HEK293 (cell line): ENCODE measurements around the gene GNAQ.

Experiments
- GLI2 ChIP-seq: fragments of 450-650 bp; formaldehyde crosslinking; IDR thresholded peaks from 2 replicates; pipeline ENCODE4; 2017; ENCODE audit warnings: missing biosample characterization, missing genetic modification characterization, low read depth, borderline replicate concordance
- KLF9 ChIP-seq: fragments of 450-650 bp; formaldehyde crosslinking; IDR thresholded peaks from 2 replicates; pipeline ENCODE4 v1.5.1; 2016; ENCODE audit warnings: missing biosample characterization, missing genetic modification characterization, low read depth
- YY2 ChIP-seq: fragments of 450-650 bp; formaldehyde crosslinking; IDR thresholded peaks from 2 replicates; pipeline ENCODE4 v1.5.1; 2016; ENCODE audit warnings: missing biosample characterization, missing genetic modification characterization
- ZBTB8A ChIP-seq: fragments of 450-650 bp; formaldehyde crosslinking; IDR thresholded peaks from 2 replicates; pipeline ENCODE4 v1.5.1; 2016; ENCODE audit warnings: missing biosample characterization, missing genetic modification characterization
- ZFHX2 ChIP-seq: fragments of 450-650 bp; formaldehyde crosslinking; conservative IDR thresholded peaks from 2 replicates; pipeline ENCODE4 v1.5.1; 2016; ENCODE audit warnings: missing biosample characterization, missing genetic modification characterization
- ZNF146 ChIP-seq: fragments of 450-650 bp; formaldehyde crosslinking; IDR thresholded peaks from 2 replicates; pipeline ENCODE4 v1.5.1; 2016; ENCODE audit warnings: missing biosample characterization, missing genetic modification characterization
- ZNF155 ChIP-seq: fragments of 450-650 bp; formaldehyde crosslinking; IDR thresholded peaks from 2 replicates; pipeline ENCODE4 v1.5.1; 2016; ENCODE audit warnings: missing biosample characterization, missing genetic modification characterization
- ZNF223 ChIP-seq: fragments of 450-650 bp; formaldehyde crosslinking; IDR thresholded peaks from 2 replicates; pipeline ENCODE4 v1.5.1; 2016; ENCODE audit warnings: missing biosample characterization, missing genetic modification characterization
- ZNF660 ChIP-seq: fragments of 450-650 bp; IDR thresholded peaks from 2 replicates; pipeline ENCODE4 v1.5.1; 2018; ENCODE audit warnings: missing biosample characterization, mild to moderate bottlenecking, missing genetic modification characterization
- ZNF792 ChIP-seq: fragments of 450-650 bp; formaldehyde crosslinking; IDR thresholded peaks from 2 replicates; pipeline ENCODE4 v1.5.1; 2016; ENCODE audit warnings: missing biosample characterization, missing genetic modification characterization
- ZXDB ChIP-seq: fragments of 450-650 bp; formaldehyde crosslinking; IDR thresholded peaks from 2 replicates; pipeline ENCODE4 v1.5.1; 2016; ENCODE audit warnings: missing biosample characterization, missing genetic modification characterization
- TF ChIP-seq, protein P1 (sequence below): fragments of 450-650 bp; formaldehyde crosslinking; IDR thresholded peaks from 2 replicates; pipeline ENCODE4 v1.5.1; 2016; ENCODE audit warnings: missing biosample characterization, missing genetic modification characterization, borderline replicate concordance
- TF ChIP-seq, protein P2 (sequence below): fragments of 450-650 bp; formaldehyde crosslinking; IDR thresholded peaks from 2 replicates; pipeline ENCODE4 v1.5.1; 2016; ENCODE audit warnings: missing biosample characterization, missing genetic modification characterization, low read depth
- TF ChIP-seq, protein P3 (sequence below): fragments of 450-650 bp; formaldehyde crosslinking; IDR thresholded peaks from 2 replicates; pipeline ENCODE4 v1.5.1; 2016; ENCODE audit warnings: missing biosample characterization, missing genetic modification characterization
- TF ChIP-seq, protein P4 (sequence below): fragments of 450-650 bp; formaldehyde crosslinking; conservative IDR thresholded peaks from 2 replicates; pipeline ENCODE4 v1.5.1; 2016; ENCODE audit warnings: low read depth, missing biosample characterization, missing genetic modification characterization
- TF ChIP-seq, protein P5 (sequence below): fragments of 450-650 bp; formaldehyde crosslinking; IDR thresholded peaks from 2 replicates; pipeline ENCODE4 v1.5.1; 2017; ENCODE audit warnings: missing biosample characterization, missing genetic modification characterization
- TF ChIP-seq, protein P6 (sequence below): fragments of 450-650 bp; IDR thresholded peaks from 2 replicates; pipeline ENCODE4 v1.5.1; 2018; ENCODE audit warnings: missing biosample characterization, missing genetic modification characterization

Gene GNAQ

DNA sequence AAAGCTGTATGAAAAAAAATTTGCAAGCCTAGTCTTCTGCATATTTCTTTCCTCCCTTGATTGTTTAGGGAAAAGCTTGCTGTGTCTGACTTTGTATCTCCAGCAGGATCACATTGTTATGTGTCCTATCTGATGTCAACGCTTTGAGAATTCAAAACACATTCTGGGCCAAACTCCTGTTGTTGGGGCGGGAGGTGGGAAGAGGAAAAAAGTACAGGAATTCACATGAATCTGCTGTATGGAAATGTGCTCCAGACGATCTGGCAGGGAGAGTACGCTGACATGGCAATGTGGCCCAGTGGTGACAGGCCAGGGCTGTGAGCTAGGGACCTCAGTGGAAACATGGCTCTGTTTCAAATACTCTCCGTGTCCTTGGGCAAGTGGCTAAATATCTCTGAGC is 296.1 kb downstream of the GNAQ start (continued):
- TF ChIP-seq, protein P1, sequence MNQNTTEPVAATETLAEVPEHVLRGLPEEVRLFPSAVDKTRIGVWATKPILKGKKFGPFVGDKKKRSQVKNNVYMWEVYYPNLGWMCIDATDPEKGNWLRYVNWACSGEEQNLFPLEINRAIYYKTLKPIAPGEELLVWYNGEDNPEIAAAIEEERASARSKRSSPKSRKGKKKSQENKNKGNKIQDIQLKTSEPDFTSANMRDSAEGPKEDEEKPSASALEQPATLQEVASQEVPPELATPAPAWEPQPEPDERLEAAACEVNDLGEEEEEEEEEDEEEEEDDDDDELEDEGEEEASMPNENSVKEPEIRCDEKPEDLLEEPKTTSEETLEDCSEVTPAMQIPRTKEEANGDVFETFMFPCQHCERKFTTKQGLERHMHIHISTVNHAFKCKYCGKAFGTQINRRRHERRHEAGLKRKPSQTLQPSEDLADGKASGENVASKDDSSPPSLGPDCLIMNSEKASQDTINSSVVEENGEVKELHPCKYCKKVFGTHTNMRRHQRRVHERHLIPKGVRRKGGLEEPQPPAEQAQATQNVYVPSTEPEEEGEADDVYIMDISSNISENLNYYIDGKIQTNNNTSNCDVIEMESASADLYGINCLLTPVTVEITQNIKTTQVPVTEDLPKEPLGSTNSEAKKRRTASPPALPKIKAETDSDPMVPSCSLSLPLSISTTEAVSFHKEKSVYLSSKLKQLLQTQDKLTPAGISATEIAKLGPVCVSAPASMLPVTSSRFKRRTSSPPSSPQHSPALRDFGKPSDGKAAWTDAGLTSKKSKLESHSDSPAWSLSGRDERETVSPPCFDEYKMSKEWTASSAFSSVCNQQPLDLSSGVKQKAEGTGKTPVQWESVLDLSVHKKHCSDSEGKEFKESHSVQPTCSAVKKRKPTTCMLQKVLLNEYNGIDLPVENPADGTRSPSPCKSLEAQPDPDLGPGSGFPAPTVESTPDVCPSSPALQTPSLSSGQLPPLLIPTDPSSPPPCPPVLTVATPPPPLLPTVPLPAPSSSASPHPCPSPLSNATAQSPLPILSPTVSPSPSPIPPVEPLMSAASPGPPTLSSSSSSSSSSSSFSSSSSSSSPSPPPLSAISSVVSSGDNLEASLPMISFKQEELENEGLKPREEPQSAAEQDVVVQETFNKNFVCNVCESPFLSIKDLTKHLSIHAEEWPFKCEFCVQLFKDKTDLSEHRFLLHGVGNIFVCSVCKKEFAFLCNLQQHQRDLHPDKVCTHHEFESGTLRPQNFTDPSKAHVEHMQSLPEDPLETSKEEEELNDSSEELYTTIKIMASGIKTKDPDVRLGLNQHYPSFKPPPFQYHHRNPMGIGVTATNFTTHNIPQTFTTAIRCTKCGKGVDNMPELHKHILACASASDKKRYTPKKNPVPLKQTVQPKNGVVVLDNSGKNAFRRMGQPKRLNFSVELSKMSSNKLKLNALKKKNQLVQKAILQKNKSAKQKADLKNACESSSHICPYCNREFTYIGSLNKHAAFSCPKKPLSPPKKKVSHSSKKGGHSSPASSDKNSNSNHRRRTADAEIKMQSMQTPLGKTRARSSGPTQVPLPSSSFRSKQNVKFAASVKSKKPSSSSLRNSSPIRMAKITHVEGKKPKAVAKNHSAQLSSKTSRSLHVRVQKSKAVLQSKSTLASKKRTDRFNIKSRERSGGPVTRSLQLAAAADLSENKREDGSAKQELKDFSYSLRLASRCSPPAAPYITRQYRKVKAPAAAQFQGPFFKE (tag by site-specific recombination), result no peak
- no peak for TF ChIP-seq ZNF792 (tag by site-specific recombination)
- TF ChIP-seq, protein P2, sequence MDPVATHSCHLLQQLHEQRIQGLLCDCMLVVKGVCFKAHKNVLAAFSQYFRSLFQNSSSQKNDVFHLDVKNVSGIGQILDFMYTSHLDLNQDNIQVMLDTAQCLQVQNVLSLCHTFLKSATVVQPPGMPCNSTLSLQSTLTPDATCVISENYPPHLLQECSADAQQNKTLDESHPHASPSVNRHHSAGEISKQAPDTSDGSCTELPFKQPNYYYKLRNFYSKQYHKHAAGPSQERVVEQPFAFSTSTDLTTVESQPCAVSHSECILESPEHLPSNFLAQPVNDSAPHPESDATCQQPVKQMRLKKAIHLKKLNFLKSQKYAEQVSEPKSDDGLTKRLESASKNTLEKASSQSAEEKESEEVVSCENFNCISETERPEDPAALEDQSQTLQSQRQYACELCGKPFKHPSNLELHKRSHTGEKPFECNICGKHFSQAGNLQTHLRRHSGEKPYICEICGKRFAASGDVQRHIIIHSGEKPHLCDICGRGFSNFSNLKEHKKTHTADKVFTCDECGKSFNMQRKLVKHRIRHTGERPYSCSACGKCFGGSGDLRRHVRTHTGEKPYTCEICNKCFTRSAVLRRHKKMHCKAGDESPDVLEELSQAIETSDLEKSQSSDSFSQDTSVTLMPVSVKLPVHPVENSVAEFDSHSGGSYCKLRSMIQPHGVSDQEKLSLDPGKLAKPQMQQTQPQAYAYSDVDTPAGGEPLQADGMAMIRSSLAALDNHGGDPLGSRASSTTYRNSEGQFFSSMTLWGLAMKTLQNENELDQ (tag by site-specific recombination), result no peak
- no peak for TF ChIP-seq GLI2
- TF ChIP-seq, protein P3, sequence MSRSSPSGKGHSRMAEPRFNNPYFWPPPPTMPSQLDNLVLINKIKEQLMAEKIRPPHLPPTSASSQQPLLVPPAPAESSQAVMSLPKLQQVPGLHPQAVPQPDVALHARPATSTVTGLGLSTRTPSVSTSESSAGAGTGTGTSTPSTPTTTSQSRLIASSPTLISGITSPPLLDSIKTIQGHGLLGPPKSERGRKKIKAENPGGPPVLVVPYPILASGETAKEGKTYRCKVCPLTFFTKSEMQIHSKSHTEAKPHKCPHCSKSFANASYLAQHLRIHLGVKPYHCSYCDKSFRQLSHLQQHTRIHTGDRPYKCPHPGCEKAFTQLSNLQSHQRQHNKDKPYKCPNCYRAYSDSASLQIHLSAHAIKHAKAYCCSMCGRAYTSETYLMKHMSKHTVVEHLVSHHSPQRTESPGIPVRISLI (tag by site-specific recombination), result no peak
- no peak for TF ChIP-seq ZFHX2 (tag by site-specific recombination)
- TF ChIP-seq, protein P4, sequence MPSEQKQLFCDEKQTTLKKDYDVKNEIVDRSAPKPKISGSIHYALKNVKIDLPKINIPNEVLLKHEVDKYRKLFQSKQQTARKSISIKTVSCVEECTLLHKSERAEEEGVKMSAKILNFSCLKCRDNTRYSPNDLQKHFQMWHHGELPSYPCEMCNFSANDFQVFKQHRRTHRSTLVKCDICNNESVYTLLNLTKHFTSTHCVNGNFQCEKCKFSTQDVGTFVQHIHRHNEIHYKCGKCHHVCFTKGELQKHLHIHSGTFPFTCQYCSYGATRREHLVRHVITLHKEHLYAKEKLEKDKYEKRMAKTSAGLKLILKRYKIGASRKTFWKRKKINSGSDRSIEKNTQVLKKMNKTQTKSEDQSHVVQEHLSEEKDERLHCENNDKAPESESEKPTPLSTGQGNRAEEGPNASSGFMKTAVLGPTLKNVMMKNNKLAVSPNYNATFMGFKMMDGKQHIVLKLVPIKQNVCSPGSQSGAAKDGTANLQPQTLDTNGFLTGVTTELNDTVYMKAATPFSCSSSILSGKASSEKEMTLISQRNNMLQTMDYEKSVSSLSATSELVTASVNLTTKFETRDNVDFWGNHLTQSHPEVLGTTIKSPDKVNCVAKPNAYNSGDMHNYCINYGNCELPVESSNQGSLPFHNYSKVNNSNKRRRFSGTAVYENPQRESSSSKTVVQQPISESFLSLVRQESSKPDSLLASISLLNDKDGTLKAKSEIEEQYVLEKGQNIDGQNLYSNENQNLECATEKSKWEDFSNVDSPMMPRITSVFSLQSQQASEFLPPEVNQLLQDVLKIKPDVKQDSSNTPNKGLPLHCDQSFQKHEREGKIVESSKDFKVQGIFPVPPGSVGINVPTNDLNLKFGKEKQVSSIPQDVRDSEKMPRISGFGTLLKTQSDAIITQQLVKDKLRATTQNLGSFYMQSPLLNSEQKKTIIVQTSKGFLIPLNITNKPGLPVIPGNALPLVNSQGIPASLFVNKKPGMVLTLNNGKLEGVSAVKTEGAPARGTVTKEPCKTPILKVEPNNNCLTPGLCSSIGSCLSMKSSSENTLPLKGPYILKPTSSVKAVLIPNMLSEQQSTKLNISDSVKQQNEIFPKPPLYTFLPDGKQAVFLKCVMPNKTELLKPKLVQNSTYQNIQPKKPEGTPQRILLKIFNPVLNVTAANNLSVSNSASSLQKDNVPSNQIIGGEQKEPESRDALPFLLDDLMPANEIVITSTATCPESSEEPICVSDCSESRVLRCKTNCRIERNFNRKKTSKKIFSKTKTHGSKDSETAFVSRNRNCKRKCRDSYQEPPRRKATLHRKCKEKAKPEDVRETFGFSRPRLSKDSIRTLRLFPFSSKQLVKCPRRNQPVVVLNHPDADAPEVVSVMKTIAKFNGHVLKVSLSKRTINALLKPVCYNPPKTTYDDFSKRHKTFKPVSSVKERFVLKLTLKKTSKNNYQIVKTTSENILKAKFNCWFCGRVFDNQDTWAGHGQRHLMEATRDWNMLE (tag by site-specific recombination), result no peak
- TF ChIP-seq ZXDB (tag by site-specific recombination), result no peak
- no peak for TF ChIP-seq ZNF660 (tag by site-specific recombination)
- TF ChIP-seq ZNF155 (tag by site-specific recombination), result no peak
- no peak for TF ChIP-seq ZNF223 (tag by site-specific recombination)
- TF ChIP-seq ZBTB8A, result no peak
- TF ChIP-seq, protein P5, sequence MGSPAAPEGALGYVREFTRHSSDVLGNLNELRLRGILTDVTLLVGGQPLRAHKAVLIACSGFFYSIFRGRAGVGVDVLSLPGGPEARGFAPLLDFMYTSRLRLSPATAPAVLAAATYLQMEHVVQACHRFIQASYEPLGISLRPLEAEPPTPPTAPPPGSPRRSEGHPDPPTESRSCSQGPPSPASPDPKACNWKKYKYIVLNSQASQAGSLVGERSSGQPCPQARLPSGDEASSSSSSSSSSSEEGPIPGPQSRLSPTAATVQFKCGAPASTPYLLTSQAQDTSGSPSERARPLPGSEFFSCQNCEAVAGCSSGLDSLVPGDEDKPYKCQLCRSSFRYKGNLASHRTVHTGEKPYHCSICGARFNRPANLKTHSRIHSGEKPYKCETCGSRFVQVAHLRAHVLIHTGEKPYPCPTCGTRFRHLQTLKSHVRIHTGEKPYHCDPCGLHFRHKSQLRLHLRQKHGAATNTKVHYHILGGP (tag by site-specific recombination), result no peak
- no peak for TF ChIP-seq YY2
- TF ChIP-seq, protein P6, sequence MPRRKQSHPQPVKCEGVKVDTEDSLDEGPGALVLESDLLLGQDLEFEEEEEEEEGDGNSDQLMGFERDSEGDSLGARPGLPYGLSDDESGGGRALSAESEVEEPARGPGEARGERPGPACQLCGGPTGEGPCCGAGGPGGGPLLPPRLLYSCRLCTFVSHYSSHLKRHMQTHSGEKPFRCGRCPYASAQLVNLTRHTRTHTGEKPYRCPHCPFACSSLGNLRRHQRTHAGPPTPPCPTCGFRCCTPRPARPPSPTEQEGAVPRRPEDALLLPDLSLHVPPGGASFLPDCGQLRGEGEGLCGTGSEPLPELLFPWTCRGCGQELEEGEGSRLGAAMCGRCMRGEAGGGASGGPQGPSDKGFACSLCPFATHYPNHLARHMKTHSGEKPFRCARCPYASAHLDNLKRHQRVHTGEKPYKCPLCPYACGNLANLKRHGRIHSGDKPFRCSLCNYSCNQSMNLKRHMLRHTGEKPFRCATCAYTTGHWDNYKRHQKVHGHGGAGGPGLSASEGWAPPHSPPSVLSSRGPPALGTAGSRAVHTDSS (tag by site-specific recombination), result no peak
- TF ChIP-seq KLF9 (tag by site-specific recombination), result no peak
- no peak for TF ChIP-seq ZNF146
